ENCODE measurements around the gene GALK1. TPM values are rescaled to one million over a fixed set of nuclear protein-coding genes. Genes with fewer than 3 reads are reported as not detected.

The GALK1 gene
- total RNA-seq, 4 donors from 2014 or later: 8.7 to 18.3 (median 11.0) TPM

GRCh38 chr17:75749545-75750389, 15.2 kb downstream of the GALK1 start:
- no peak overlapping the region for H3K27ac ChIP-seq
- intact Hi-C loops (cut with DNase I; ENCODE audit: low total_unique reads): loop anchor here (1.0 to 2.0 kb wide), 3 partner anchors 74 to 161 kb away; partner anchors contain the start of gene SMIM5
- TF ChIP-seq CTCF (IDR thresholded peaks at IDR 0.05 in 4 of 5, conservative IDR thresholded peaks at IDR 0.05 in 1 of 5): peak; percentile 92 to 97 (median 97)
- TF ChIP-seq POLR2A (IDR thresholded peaks at IDR 0.05): no peak
- peak; percentile 64 to 67 for ATAC-seq
- no peaks in the 10 kb centered on the region for H3K9me3 ChIP-seq
- H3K36me3 ChIP-seq: no peaks in the 10 kb centered on the region
- H3K27me3 ChIP-seq: no peaks in the 10 kb centered on the region
- DNase-seq: peak; percentile 66 to 79
- peaks cover 16 to 19% of the 10 kb centered on the region in 2 donors for H3K4me1 ChIP-seq
- in situ Hi-C loops (cut with MboI; ENCODE audit: low sequenced_read_pairs in 4 of 4): loop anchor here (5.0 to 25.0 kb wide), 4 partner anchors 72 to 138 kb away; partner anchors contain the start of genes SMIM5 (in 1 of the 4), TRIM47 (in 1 of the 4) and TRIM65 (in 1 of the 4)
- H3K4me3 ChIP-seq: no peak overlapping the region

- DNase-seq (no peak), ATAC-seq (no peak)
- no peaks in the 10 kb centered on the region for H3K27me3 ChIP-seq
- H3K4me3 ChIP-seq: no peak overlapping the region
- TF ChIP-seq POLR2A (IDR thresholded peaks at IDR 0.05) (no peak), CTCF (IDR thresholded peaks at IDR 0.05 in 4 of 5, conservative IDR thresholded peaks at IDR 0.05 in 1 of 5) (no peak)
- H3K27ac ChIP-seq: no peak overlapping the region
- H3K4me1 ChIP-seq: peaks cover 13 to 14% of the 10 kb centered on the region in 2 donors
- H3K36me3 ChIP-seq: no peaks in the 10 kb centered on the region
- no peaks in the 10 kb centered on the region for H3K9me3 ChIP-seq
- in situ Hi-C loops (cut with MboI; ENCODE audit: low sequenced_read_pairs in 4 of 4) (loop anchor here in 3 of 4 donors (5.0 to 10.0 kb wide), 3 partner anchors 71 to 114 kb away; partner anchors contain the start of gene SMIM5 (in 1 of the 3)), intact Hi-C loops (cut with DNase I; ENCODE audit: low total_unique reads) (no loop called here)
Measured at GRCh38 chr17:75748706-75749105, 16.3 kb downstream of the GALK1 start.

- Histone ChIP-seq H3K36me3 (no peaks in the 10 kb centered on the region), H3K27ac (no peak overlapping the region), H3K4me1 (peaks cover 3 to 4% of the 10 kb centered on the region in 2 donors), H3K4me3 (no peak overlapping the region), H3K9me3 (no peaks in the 10 kb centered on the region), H3K27me3 (no peaks in the 10 kb centered on the region)
- ATAC-seq (no peak), DNase-seq (no peak)
- TF ChIP-seq POLR2A (IDR thresholded peaks at IDR 0.05): no peak
- TF ChIP-seq CTCF (IDR thresholded peaks at IDR 0.05 in 4 of 5, conservative IDR thresholded peaks at IDR 0.05 in 1 of 5): no peak
- in situ Hi-C loops (cut with MboI; ENCODE audit: low sequenced_read_pairs in 4 of 4): loop anchor here in 1 of 4 donors (10.0 kb wide), 1 partner anchor 109 kb away; the partner anchor contains the start of gene SMIM5
- intact Hi-C loops (cut with DNase I; ENCODE audit: low total_unique reads): no loop called here
Measured at GRCh38 chr17:75743625-75744206, 21.3 kb downstream of the GALK1 start.

GRCh38 chr17:75742337-75742736, 22.7 kb downstream of the GALK1 start:
- intact Hi-C loops (cut with DNase I; ENCODE audit: low total_unique reads): no loop called here
- no peaks in the 10 kb centered on the region for H3K4me1 ChIP-seq
- H3K36me3 ChIP-seq: no peaks in the 10 kb centered on the region
- H3K27ac ChIP-seq: no peak overlapping the region
- in situ Hi-C loops (cut with MboI; ENCODE audit: low sequenced_read_pairs in 4 of 4): loop anchor here in 1 of 4 donors (10.0 kb wide), 1 partner anchor 108 kb away; the partner anchor contains the start of gene SMIM5
- H3K27me3 ChIP-seq: no peaks in the 10 kb centered on the region
- DNase-seq (no peak), ATAC-seq (no peak)
- TF ChIP-seq CTCF (IDR thresholded peaks at IDR 0.05 in 4 of 5, conservative IDR thresholded peaks at IDR 0.05 in 1 of 5) (no peak), POLR2A (IDR thresholded peaks at IDR 0.05) (no peak)
- H3K4me3 ChIP-seq: no peak overlapping the region
- H3K9me3 ChIP-seq: no peaks in the 10 kb centered on the region

Data from gastrocnemius medialis (tissue), 4 donors.